Neural progenitor cell (in vitro differentiated cells): ENCODE data around the gene RABAC1. TPM values are rescaled to one million over a fixed set of nuclear protein-coding genes. Genes with fewer than 3 reads are reported as not detected.

Experiments
- DNase-seq: peaks from one replicate; pipeline ENCODE4 v3.0.0-alpha.2; 2016; ENCODE audit warnings: low spot score
- H2AFZ ChIP-seq: fragments of 200-600 bp; sonication (generic); replicated peaks from 2 replicates; pipeline ENCODE4 v1.6.1; 2016; ENCODE audit warnings: antibody characterized with exemption
- H3F3A ChIP-seq: fragments of 200-600 bp; sonication (generic); 2 replicates; pipeline ENCODE4 v1.6.1; 2016; ENCODE audit warnings: antibody characterized with exemption, low read depth
- H3K27ac ChIP-seq: fragments of 200-600 bp; sonication (generic); 2 replicates; pipeline ENCODE4 v1.5.1; 2016; ENCODE audit warnings: mild to moderate bottlenecking
- H3K27me3 ChIP-seq: fragments of 200-600 bp; sonication (generic); 2 replicates; pipeline ENCODE4 v1.6.1; 2016; ENCODE audit warnings: mild to moderate bottlenecking, moderate library complexity
- H3K36me3 ChIP-seq: fragments of 200-600 bp; sonication (generic); 2 replicates; pipeline ENCODE4 v1.5.1; 2016
- H3K4me1 ChIP-seq: fragments of 200-600 bp; sonication (generic); 2 replicates; pipeline ENCODE4 v1.6.1; 2016; ENCODE audit warnings: mixed run types
- H3K4me2 ChIP-seq: fragments of 200-600 bp; sonication (generic); 2 replicates; pipeline ENCODE4 v1.6.1; 2016
- H3K4me3 ChIP-seq: fragments of 200-600 bp; sonication (generic); 2 replicates; pipeline ENCODE4 v1.5.1; 2016
- H3K79me2 ChIP-seq: fragments of 200-600 bp; sonication (generic); 2 replicates; pipeline ENCODE4 v1.6.1; 2016; ENCODE audit warnings: low read depth
- H3K9ac ChIP-seq: fragments of 200-600 bp; sonication (generic); 2 replicates; pipeline ENCODE4 v1.6.1; 2016
- H3K9me3 ChIP-seq: fragments of 200-600 bp; sonication (generic); 2 replicates; pipeline ENCODE4 v1.5.1; 2016; ENCODE audit warnings: low read depth
- H4K20me1 ChIP-seq: fragments of 200-600 bp; sonication (generic); 2 replicates; pipeline ENCODE4 v1.6.1; 2016; ENCODE audit warnings: low read depth
- H3K27ac Mint-ChIP-seq: 3 replicates; pipeline ENCODE4 v1.8.0; 2021; ENCODE audit warnings: mixed read lengths
- H3K27me3 Mint-ChIP-seq: 2 replicates; pipeline ENCODE4 v1.8.0; 2022; ENCODE audit warnings: low read depth, mild to moderate bottlenecking, inconsistent platforms, moderate library complexity, mixed read lengths; ENCODE audit not compliant: insufficient read depth
- H3K36me3 Mint-ChIP-seq: 3 replicates; pipeline ENCODE4 v1.8.0; 2021; ENCODE audit warnings: mixed read lengths
- H3K4me1 Mint-ChIP-seq: 3 replicates; pipeline ENCODE4 v1.8.0; 2021; ENCODE audit warnings: mixed read lengths
- H3K4me3 Mint-ChIP-seq: 3 replicates; pipeline ENCODE4 v1.8.0; 2021; ENCODE audit warnings: mild to moderate bottlenecking, moderate library complexity, mixed read lengths
- H3K9me3 Mint-ChIP-seq: 3 replicates; pipeline ENCODE4 v1.8.0; 2020; ENCODE audit warnings: mixed read lengths
- EZH2 ChIP-seq: fragments of 200-600 bp; sonication (generic); IDR thresholded peaks from 2 replicates; pipeline ENCODE4 v1.6.1; 2017; ENCODE audit warnings: antibody characterized with exemption, mild to moderate bottlenecking, moderate library complexity
- EZH2phosphoT487 ChIP-seq: fragments of 200-600 bp; sonication (generic); IDR thresholded peaks from 2 replicates; pipeline ENCODE4 v1.6.1; 2017; ENCODE audit warnings: antibody characterized with exemption
- total RNA-seq: library from RNA; depleted of rRNA; stranded (reverse); fragments of >200 nt; gene quantifications from 2 replicates; pipeline ENCODE4 v1.2.3, GENCODE V29; 2015; ENCODE audit warnings: low replicate concordance
- TF ChIP-seq, protein P1 (sequence below): fragments of 200-600 bp; sonication (generic); IDR thresholded peaks from 2 replicates; pipeline ENCODE4 v1.5.1; 2017; ENCODE audit warnings: antibody characterized with exemption, mild to moderate bottlenecking

Gene RABAC1
- total RNA-seq, 1 donor from 2014 or later = 33.1 TPM

DNA sequence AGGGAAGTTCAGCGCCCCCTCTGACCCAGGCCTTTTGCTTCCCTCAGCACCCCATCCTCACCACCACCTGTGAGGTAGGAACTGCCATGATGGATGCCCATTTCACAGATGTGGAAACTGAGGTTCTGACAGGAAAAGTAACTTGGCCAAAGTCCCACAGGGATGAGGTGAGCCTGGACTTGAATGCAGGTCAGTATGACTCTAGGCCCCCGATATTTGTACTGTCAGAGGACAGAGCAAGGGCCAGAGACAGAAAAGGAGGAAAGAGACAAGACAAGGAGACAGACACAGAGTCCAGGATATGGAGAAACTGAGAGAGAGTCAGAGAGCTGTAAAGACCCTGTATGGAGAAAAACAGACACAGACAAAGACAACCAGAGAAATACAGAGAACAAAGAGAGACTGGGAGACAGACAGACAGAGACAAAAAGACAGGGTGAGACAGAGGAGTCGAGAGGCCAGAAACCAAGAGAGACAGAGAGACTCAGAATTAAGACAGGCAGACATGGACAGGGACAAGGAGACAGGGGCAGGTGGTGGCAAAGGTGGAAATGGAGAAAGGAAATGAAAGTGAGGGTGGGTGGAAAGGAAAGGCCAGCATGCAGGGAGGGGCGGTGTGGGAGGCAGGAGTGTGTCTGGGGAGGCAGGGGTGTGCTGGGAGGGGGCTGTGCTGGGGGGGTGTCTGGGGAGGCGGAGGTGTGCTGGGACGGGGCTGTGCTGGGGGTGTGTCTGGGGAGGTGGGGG lies 35.9 kb downstream of the RABAC1 start:
- no peak overlapping the region for H3K4me2 ChIP-seq
- no peak for DNase-seq
- H3K27ac ChIP-seq = no peak overlapping the region
- no peak overlapping the region for H2AFZ ChIP-seq
- no peaks in the 10 kb centered on the region for H3K4me1 ChIP-seq
- H3F3A ChIP-seq = peaks cover 30% of the 10 kb centered on the region
- no peaks in the 10 kb centered on the region for H3K36me3 ChIP-seq
- peaks cover 98% of the 10 kb centered on the region for H3K27me3 ChIP-seq
- peaks cover 2% of the 10 kb centered on the region for H3K9me3 Mint-ChIP-seq
- TF ChIP-seq, protein P1, sequence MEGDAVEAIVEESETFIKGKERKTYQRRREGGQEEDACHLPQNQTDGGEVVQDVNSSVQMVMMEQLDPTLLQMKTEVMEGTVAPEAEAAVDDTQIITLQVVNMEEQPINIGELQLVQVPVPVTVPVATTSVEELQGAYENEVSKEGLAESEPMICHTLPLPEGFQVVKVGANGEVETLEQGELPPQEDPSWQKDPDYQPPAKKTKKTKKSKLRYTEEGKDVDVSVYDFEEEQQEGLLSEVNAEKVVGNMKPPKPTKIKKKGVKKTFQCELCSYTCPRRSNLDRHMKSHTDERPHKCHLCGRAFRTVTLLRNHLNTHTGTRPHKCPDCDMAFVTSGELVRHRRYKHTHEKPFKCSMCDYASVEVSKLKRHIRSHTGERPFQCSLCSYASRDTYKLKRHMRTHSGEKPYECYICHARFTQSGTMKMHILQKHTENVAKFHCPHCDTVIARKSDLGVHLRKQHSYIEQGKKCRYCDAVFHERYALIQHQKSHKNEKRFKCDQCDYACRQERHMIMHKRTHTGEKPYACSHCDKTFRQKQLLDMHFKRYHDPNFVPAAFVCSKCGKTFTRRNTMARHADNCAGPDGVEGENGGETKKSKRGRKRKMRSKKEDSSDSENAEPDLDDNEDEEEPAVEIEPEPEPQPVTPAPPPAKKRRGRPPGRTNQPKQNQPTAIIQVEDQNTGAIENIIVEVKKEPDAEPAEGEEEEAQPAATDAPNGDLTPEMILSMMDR = no peak
- no peak for TF ChIP-seq EZH2phosphoT487
- TF ChIP-seq EZH2 = no peak
- H3K4me3 Mint-ChIP-seq = peak overlapping the region; percentile 22
- no peaks in the 10 kb centered on the region for H3K9me3 ChIP-seq
- no peak overlapping the region for H3K9ac ChIP-seq
- no peak overlapping the region for H3K4me3 ChIP-seq
- H3K36me3 Mint-ChIP-seq = no peaks in the 10 kb centered on the region
- peaks cover 7% of the 10 kb centered on the region for H3K4me1 Mint-ChIP-seq
- no peaks in the 10 kb centered on the region for H3K79me2 ChIP-seq
- peaks cover 18% of the 10 kb centered on the region for H3K27me3 Mint-ChIP-seq
- peaks cover 17% of the 10 kb centered on the region for H4K20me1 ChIP-seq
- H3K27ac Mint-ChIP-seq = no peak overlapping the region

DNA sequence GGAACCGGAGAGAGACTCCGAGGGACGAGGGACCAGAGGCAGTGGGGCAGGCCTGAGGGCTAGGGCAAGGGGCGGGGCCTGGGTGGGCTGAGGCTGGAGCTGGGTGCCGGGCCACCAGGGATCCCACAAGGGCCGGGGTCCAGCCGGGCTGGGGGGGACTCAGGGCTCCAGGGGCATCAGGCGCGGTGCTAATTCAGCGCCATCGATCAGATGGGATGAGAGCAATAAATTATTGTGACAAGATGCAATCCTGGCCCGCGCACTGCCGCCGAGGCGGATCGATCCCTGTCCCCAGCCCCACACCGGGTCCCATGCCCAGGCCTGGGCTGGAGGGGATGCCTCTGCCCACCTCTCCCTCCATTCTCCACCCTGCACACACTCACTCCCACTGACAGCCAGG lies 36.5 kb downstream of the RABAC1 start:
- Histone ChIP-seq H3K9ac (no peak overlapping the region), H3K36me3 (no peaks in the 10 kb centered on the region), H3F3A (peaks cover 28% of the 10 kb centered on the region), H3K9me3 (no peaks in the 10 kb centered on the region), H4K20me1 (peaks cover 16% of the 10 kb centered on the region), H3K4me2 (peak overlapping the region; percentile 38), H2AFZ (no peak overlapping the region), H3K4me1 (no peaks in the 10 kb centered on the region), H3K79me2 (no peaks in the 10 kb centered on the region), H3K4me3 (no peak overlapping the region), H3K27ac (no peak overlapping the region), H3K27me3 (peaks cover 98% of the 10 kb centered on the region)
- Mint-ChIP-seq H3K4me3 (no peak overlapping the region), H3K27ac (no peak overlapping the region), H3K27me3 (peaks cover 15% of the 10 kb centered on the region), H3K9me3 (peaks cover 2% of the 10 kb centered on the region), H3K4me1 (peaks cover 7% of the 10 kb centered on the region), H3K36me3 (no peaks in the 10 kb centered on the region)
- DNase-seq = no peak
- TF ChIP-seq EZH2 = no peak
- no peak for TF ChIP-seq EZH2phosphoT487
- TF ChIP-seq, protein P1 = no peak

DNA sequence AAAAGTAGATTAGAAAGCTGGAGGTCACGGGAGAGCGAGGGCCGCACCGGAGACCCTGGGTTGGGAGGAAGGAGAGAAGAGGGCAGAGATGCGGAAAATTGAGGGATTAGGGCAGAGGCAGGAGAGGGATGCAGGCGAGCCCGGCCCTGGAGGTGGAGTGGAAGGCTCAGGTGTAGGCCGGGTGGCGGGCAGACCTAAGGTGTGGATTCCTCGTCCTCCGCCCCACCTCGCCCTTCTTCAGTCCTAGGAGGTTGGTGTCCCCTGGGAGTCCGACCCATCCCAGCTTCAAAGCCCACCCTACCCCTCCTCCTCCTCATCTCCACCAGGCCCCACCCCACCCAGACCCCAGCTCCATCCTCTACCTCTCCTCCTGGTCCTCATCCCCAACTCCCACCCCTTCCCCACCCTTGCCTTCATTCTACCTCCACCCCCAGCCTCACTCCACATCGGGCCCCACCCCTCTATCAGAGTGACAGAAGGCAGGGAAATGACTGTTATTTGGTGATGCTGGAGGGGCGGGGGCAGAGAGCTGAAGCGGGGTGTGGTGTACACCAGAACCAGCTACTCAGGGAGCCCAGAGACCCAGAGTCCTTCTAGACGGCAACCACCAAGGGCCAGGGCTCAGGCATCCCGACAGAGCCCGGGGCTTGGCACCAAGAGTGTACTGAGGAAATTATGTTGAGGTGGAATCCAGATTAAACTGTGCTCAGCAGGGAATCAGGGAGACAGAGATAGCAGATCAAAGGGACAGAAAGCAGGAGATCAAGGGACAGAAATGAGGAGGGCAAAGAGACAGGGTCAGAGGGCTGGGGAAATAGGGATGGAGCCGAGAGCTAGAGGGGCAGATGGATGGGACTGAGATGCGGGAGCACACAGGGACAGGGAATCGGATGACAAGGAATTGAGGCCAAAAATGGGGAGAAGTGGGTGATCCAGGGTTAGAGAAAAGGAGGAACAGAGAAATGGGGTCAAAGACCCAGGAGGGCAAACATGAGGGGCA lies 37.2 kb downstream of the RABAC1 start:
- H4K20me1 ChIP-seq = peaks cover 9% of the 10 kb centered on the region
- Mint-ChIP-seq H3K4me1 (peaks cover 7% of the 10 kb centered on the region), H3K27me3 (peaks cover 15% of the 10 kb centered on the region), H3K27ac (no peak overlapping the region), H3K36me3 (no peaks in the 10 kb centered on the region), H3K4me3 (no peak overlapping the region), H3K9me3 (peaks cover 2% of the 10 kb centered on the region)
- H3K79me2 ChIP-seq = no peaks in the 10 kb centered on the region
- TF ChIP-seq, protein P1 = no peak
- peak; percentile 27 for TF ChIP-seq EZH2
- no peak overlapping the region for H3K9ac ChIP-seq
- peak overlapping the region; percentile 38 for H3K4me2 ChIP-seq
- peaks cover 98% of the 10 kb centered on the region for H3K27me3 ChIP-seq
- H3F3A ChIP-seq = peaks cover 21% of the 10 kb centered on the region
- no peak overlapping the region for H3K4me3 ChIP-seq
- H2AFZ ChIP-seq = no peak overlapping the region
- no peaks in the 10 kb centered on the region for H3K9me3 ChIP-seq
- DNase-seq = no peak
- no peak overlapping the region for H3K27ac ChIP-seq
- no peaks in the 10 kb centered on the region for H3K4me1 ChIP-seq
- H3K36me3 ChIP-seq = no peaks in the 10 kb centered on the region
